Measurements from ENCODE around the gene OR1B1.
"Not testable (repeated sequence)": the region's sequence is repeated elsewhere in the genome, so short reads cannot be mapped to it uniquely, and the experiment has no call there.

OR1B1 gene

DNA sequence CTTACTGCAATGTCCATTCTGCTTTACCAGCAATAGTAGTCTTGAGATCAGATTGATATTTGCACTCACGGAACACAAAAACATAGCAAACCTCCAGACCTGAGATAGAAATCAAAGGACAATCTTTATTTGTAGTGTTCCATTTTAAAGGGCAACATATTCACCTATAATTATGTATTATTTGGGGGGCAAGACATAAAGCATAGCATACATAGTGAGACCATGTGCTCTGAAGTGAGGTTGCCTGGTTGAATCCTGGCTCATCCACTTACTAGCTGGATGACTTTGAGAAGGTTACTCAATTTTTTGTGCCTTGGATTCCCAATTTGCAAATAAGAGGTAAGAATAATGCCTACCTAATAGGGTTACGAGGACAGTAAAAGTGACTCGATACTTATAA, at the start of gene OR1B1:
TSS of gene OR1B1 (minus strand) at position 101 of the 400 bp plus-strand sequence.
- no peak for DNase-seq (ENCODE audit: low read depth)

DNA sequence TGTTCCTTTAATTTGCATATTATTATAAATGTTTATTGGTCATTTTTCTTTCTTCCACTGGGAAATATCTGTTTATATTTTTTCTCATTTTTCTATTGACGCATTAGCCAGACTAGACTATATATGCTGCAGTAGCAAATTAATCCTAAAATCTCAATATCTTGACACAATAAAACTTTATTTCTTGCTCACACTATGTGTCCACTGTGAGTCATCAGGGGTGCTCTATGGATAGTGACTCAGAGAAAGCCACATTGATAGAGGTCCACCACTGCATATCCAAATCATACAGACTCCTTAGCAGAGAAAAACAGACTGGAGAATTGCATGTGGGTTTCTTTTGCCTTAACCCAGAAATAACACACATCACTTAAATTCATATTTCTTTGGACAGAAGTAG, 38.3 kb upstream of the OR1B1 start:
- no peak for DNase-seq (ENCODE audit: low read depth)

DNA sequence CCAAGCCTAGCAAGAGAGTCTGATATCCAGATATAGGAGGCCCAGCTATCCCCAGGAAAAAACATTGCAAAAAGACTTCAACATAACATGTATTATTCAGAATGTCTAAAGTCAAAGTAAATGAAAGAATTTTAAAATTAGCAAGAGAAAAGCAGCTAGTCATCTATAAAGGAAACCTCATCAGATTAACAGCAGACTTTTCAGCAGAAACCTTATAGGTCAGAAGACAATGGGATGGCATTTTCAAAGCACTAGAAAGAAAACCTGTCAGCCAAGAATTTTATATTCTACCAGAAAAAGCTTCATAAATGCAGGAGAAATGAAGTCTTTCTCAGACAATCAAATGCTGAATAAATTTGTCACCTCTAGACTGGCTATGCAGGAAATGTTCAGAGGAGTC, 27.4 kb upstream of the OR1B1 start:
- no peak for DNase-seq (ENCODE audit: low read depth)

- no peak for DNase-seq (ENCODE audit: low read depth)
Measured at GRCh38 chr9:122672481-122672880, 15.1 kb upstream of the OR1B1 start.

- no peak for DNase-seq (ENCODE audit: low read depth)
Measured at GRCh38 chr9:122661416-122661815, 4.0 kb upstream of the OR1B1 start, which contains the start of gene OR1L1. Gene OR1L1, plus strand, starts transcription at chr9:122661716. Its CDS starts 0 bp downstream, at chr9:122661716.

GRCh38 chr9:122656378-122656777, 1.0 kb downstream of the OR1B1 start:
- DNase-seq (ENCODE audit: low read depth) = no peak

DNA sequence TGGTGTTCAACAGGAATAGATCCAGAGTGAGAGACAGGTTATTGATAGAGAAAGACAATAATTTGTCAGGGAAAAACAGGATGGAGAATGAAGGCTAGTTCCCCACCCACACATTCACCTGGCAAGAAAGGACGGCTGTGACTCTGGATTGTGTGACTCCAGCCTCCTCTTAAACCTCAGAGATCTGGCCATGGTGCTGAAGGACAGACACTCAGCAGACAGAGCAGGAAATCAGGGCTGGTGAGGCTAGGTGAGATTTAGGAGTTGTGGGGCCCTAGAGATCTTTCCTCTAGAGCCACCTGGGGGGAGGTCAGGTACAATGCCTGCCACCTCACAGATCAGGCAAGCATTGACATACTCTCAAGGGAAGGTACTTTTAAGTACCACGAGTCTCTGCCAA, 15.2 kb downstream of the OR1B1 start:
- no peak for DNase-seq (ENCODE audit: low read depth)

GRCh38 chr9:122619996-122620395, 37.4 kb downstream of the OR1B1 start:
- DNase-seq (ENCODE audit: low read depth) = no peak

DNA sequence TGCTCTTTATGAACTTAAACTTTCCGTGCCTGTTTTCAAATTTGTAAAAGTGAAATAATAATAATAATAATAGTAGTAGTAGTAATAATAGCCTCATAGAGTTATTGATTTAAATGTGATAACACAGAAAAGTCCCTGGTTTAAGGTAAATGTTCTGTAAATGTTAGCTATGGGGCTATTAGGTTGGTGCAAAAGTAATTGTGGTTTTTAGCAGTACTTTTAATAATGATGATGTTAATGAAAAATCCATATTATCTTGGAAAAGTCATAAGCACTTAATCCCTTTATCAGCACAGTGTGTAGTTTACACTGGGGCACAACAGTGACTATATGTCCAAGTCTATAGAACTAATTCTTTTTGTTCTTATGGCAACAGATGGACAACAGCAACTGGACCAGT, 43.1 kb downstream of the OR1B1 start, which contains the start of gene OR1Q1:
TSS of gene OR1Q1 (plus strand) at position 377 of the 400 bp plus-strand sequence. CDS start at position 377, 0 bp downstream.
- DNase-seq (ENCODE audit: low read depth) = no peak

DNA sequence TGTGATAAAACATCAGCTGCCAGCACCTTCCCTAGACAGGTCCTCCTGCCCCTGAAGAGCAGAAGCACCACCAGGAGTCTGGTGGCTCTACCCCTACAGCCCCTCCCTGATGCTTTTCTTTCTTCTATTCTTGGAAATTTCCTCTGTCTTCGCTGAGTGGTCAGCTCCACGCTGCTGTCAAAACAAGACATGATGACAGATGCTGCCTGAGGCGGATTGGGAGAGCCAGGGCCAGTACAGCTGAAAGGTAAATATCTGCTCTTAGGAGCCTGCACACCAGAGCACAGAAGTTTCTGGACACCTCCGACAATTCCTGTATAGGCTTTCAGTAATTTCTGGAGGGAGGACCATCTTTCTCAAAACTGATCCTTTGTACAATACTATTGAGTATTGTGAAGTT, 47.6 kb downstream of the OR1B1 start:
- DNase-seq (ENCODE audit: low read depth) = no peak

GRCh38 chr9:122606587-122606986, 50.8 kb downstream of the OR1B1 start:
- DNase-seq (ENCODE audit: low read depth) = no peak

DNA sequence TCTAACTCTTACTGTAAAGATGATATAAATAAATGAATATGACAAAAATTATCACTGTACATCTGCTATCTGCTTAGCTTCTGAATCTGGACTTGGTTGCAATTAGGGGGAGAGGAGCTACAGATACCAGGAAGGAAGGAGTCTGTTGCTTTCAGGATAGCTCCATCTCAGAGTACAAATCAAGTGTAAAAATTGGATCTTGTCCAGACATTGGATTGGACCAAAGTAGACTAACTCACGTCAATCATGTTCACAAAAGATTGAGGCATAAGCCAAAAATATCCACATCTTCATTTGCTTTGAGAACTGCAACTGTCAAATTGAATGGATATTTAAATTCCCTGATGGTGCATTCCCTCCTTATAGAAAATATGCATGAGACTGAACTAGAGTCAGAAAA, 51.7 kb downstream of the OR1B1 start:
- no peak for DNase-seq (ENCODE audit: low read depth)

DNA sequence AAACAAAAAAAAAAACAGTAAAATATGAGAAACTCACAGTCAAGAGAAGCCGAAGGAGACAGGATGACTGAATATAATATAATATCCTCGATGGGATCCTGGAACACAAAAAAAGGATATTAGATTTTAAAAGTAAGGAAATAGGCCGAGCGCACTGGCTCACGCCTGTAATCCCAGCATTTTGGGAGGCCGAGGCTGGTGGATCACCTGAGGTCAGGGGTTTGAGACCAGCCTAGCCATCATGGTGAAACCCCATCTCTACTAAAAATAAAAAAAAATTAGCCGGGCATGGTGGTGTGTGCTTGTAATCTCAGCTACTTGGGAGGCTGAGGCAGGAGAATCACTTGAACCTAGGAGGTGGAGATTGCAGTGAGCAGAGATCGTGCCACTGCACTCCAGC, 74.1 kb downstream of the OR1B1 start, which contains the start of gene OR1L8:
TSS of gene OR1L8 (minus strand) at position 101 of the 400 bp plus-strand sequence. CDS start 14,907 bp downstream, outside the sequence.
- not testable (repeated sequence) for DNase-seq (ENCODE audit: low read depth)

DNA sequence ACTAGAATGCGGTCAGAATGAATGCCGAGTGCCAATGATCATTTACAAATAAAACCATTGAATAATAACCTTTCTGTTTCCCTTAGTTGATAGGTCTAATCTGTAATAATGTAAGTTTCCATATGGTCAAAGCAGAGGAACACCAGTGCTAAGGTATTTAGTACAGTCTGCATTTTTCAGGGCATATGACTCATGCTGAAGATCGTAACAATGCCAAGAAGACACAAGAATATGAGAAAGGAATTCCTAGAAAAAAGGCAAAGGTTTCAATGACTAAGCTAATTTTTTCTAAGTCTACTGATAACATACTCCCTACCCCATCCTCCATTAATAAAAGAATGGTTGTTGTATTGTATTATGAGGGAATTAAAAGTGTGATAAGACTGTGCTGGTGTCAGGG, 77.1 kb downstream of the OR1B1 start:
- DNase-seq (ENCODE audit: low read depth) = peak; percentile 47

- DNase-seq (ENCODE audit: low read depth) = no peak
Measured at GRCh38 chr9:122579874-122580273, 77.6 kb downstream of the OR1B1 start.

Data from fibroblast of gingiva (primary cell).